AG09309 (cell line): ENCODE results near the gene RALGPS1.

Experiments used
- DNase-seq: peaks from one replicate; pipeline ENCODE4 v3.0.0-alpha.2; 2010; ENCODE audit warnings: low read depth
- H3K4me3 ChIP-seq: 2 replicates; pipeline ENCODE4 v1.5.1; 2011; ENCODE audit warnings: mild to moderate bottlenecking, low read depth, low read length, moderate library complexity; ENCODE audit not compliant: control insufficient read depth
- CTCF ChIP-seq: IDR thresholded peaks from 2 replicates; pipeline ENCODE4 v1.5.1; 2011; ENCODE audit warnings: mild to moderate bottlenecking, low read depth, low read length, inconsistent platforms; ENCODE audit not compliant: insufficient read depth, control insufficient read depth; ENCODE audit errors: missing control alignments

The RALGPS1 gene

GRCh38 chr9:126919193-126919592 lies 4.6 kb downstream of the RALGPS1 start:
- no peak for TF ChIP-seq CTCF
- no peak overlapping the region for H3K4me3 ChIP-seq

DNA sequence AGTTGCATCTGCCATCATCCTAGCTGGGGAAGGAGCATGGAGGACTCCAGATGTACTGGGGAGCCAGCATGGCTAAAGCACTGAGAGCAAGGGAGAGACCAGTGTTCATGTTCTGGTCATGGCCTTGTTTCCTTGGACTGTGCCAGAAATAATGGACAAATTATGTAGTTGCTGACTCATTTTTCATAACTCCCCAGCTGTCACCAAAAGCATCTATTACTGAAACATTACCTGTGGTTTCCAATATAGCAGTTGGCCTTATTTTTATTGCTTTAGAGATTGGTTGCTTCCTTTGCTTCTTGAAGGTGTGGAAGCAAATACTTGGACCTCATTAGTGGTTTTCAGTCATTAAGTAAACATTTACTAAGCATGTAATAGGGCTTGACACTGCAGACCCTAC lies 11.3 kb downstream of the RALGPS1 start:
- no peak overlapping the region for H3K4me3 ChIP-seq
- no peak for DNase-seq
- no peak for TF ChIP-seq CTCF

More at GRCh38 chr9:126919193-126919592, 4.6 kb downstream of the RALGPS1 start:
- DNase-seq: no peak

GRCh38 chr9:126926364-126926763 lies 11.8 kb downstream of the RALGPS1 start:
- DNase-seq: no peak
- TF ChIP-seq CTCF: no peak
- no peak overlapping the region for H3K4me3 ChIP-seq

DNA sequence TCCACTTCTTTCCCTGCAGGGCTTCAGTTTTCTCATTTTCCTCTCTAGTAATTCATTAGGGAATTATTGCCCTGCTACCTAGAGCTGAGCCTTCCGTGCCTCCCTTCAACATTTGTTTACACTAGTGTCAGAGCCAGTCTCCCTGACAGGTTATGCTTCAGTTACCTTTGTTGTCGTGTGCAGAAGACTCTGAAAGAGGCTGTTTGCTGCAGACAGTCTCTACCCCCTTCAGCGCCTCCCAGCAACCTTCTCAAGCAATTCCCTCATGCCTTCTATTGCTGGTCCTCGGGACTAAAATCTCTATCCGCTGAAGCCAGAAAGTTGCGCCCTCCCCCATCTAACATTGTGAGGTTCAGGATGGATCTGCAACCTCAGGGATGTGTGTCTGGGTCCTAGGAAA lies 12.8 kb downstream of the RALGPS1 start:
- DNase-seq: no peak
- H3K4me3 ChIP-seq: no peak overlapping the region
- no peak for TF ChIP-seq CTCF

DNA sequence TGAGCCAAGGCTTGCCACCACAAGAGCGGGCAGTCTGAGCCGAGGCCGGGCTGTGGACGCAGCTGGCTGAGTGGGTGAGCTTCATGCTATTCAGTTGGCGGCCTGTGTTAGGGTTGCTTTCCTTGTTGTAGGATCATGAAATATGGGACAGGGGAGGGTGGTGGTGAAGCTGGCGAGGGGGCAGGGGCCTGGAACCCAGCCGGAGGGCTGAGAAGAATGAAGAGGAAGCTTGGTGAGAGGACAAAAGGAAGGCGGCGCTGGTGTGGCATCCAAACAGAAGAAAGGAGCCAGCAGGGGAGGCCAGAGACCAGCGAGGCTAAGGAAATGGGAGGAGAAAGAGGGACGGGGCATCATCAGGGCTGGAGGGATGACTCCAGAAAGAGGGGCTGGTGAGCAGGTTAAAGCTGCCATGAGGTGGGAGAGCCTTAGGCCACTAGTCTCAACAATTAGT lies 18.3 kb downstream of the RALGPS1 start:
- H3K4me3 ChIP-seq: no peak overlapping the region
- no peak for DNase-seq
- TF ChIP-seq CTCF: no peak

DNA sequence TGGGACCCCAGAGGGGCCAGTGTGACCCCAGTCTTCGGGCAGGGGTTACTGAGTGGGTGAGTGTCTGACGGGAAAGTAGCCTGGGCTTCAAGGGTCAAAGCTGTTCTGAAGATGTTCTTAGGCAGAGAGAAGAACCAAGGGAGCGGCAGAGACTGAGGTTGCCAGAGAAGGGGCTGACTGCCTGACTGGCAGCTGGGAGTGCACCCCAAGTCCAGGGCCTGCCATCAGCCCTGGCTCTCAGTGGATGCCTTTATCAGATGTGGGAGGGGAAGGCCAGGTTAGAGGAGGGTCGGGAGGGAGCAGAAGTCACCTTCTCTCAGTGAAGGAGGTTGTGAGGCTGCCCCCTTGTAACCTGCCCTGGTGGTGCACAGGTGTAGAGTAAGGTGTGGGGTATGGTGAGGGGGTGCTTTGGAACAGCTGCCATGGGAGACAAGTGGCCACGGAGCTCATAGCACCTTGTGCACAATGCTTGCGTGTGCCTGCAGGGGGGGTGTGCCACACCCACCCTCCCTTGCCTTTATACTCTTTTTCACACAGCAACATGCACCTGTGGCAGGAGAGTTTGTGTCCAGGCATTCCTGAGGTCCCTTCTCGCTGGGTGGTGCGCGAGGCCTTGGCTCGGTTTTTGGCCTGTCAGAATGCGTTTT lies 18.9 kb downstream of the RALGPS1 start:
- no peak for DNase-seq
- H3K4me3 ChIP-seq: no peak overlapping the region
- no peak for TF ChIP-seq CTCF
